Kidney epithelial cell (primary cell): ENCODE data around the gene PRH1. TPM values are rescaled to one million over a fixed set of nuclear protein-coding genes. Genes with fewer than 3 reads are reported as not detected.

Experiments used
- DNase-seq: peaks from one replicate; pipeline ENCODE4 v3.0.0-alpha.2; 2010; ENCODE audit warnings: low read depth
- H3K27me3 ChIP-seq: 2 replicates; pipeline ENCODE4 v1.6.0; 2011; ENCODE audit warnings: low read length; ENCODE audit not compliant: control insufficient read depth, insufficient read depth
- H3K36me3 ChIP-seq: 2 replicates; pipeline ENCODE4 v1.5.1; 2011; ENCODE audit warnings: low read length; ENCODE audit not compliant: control insufficient read depth, insufficient read depth
- H3K4me3 ChIP-seq: 2 replicates; pipeline ENCODE4 v1.5.1; 2011; ENCODE audit warnings: low read depth, mild to moderate bottlenecking, control low read depth, low read length
- CTCF ChIP-seq: IDR thresholded peaks from 2 replicates; pipeline ENCODE4 v1.5.1; 2011; ENCODE audit warnings: mild to moderate bottlenecking, moderate library complexity, low read length, control low read depth, inconsistent platforms; ENCODE audit not compliant: insufficient read depth, poor library complexity, severe bottlenecking
- total RNA-seq: library from RNA; depleted of rRNA; stranded (reverse); fragments of >200 nt; gene quantifications from 2 replicates; pipeline ENCODE4 v1.2.3, GENCODE V29; 2015

Gene PRH1
- total RNA-seq, 1 donor from 2014 or later = 6.2 TPM

- no peaks in the 10 kb centered on the region for H3K36me3 ChIP-seq
- no peak overlapping the region for H3K4me3 ChIP-seq
- no peak for DNase-seq
- H3K27me3 ChIP-seq = no peaks in the 10 kb centered on the region
- no peak for TF ChIP-seq CTCF
These were observed 20.6 kb upstream of the PRH1 start for GRCh38 chr12:10904686-10905085.

- no peak for DNase-seq
- Histone ChIP-seq H3K27me3 (no peaks in the 10 kb centered on the region), H3K4me3 (no peak overlapping the region), H3K36me3 (no peaks in the 10 kb centered on the region)
- TF ChIP-seq CTCF = no peak
These were observed 17.4 kb upstream of the PRH1 start for GRCh38 chr12:10901427-10901826.

GRCh38 chr12:10900972-10901371 is 16.9 kb upstream of the PRH1 start:
- DNase-seq = no peak
- no peaks in the 10 kb centered on the region for H3K27me3 ChIP-seq
- H3K4me3 ChIP-seq = no peak overlapping the region
- no peak for TF ChIP-seq CTCF
- no peaks in the 10 kb centered on the region for H3K36me3 ChIP-seq

- H3K27me3 ChIP-seq = no peaks in the 10 kb centered on the region
- no peak for DNase-seq
- no peak overlapping the region for H3K4me3 ChIP-seq
- no peaks in the 10 kb centered on the region for H3K36me3 ChIP-seq
- TF ChIP-seq CTCF = no peak
These were observed 16.5 kb upstream of the PRH1 start for GRCh38 chr12:10900530-10900929.

- no peak for DNase-seq
- Histone ChIP-seq H3K36me3 (no peaks in the 10 kb centered on the region), H3K27me3 (no peaks in the 10 kb centered on the region), H3K4me3 (no peak overlapping the region)
- TF ChIP-seq CTCF = no peak
These were observed 12.8 kb upstream of the PRH1 start for GRCh38 chr12:10896854-10897253.

- H3K4me3 ChIP-seq = no peak overlapping the region
- no peak for DNase-seq
- TF ChIP-seq CTCF = no peak
- H3K36me3 ChIP-seq = no peaks in the 10 kb centered on the region
- no peaks in the 10 kb centered on the region for H3K27me3 ChIP-seq
These were observed 7.9 kb upstream of the PRH1 start for GRCh38 chr12:10891937-10892336.
